Measurements from ENCODE around the gene SETD1A. TPM values are rescaled to one million over a fixed set of nuclear protein-coding genes. Genes with fewer than 3 reads are reported as not detected.

Gene SETD1A
- total and polyA plus RNA-seq, 2 of the 8 experiments (the other 6 are each of a cell fraction or from before 2014, with no cell fraction given) = 4.8 to 29.0 TPM

GRCh38 chr16:31004658-31005057 lies 47.1 kb downstream of the SETD1A start:
- ChIA-PET CTCF (ENCODE audit: partially characterized antibody) (interaction anchor here (0.7 to 2.1 kb wide), 4 partner anchors 11 to 36 kb away, joined by 3 to 10 read pairs (median 3); partner anchors contain the start of gene HSD3B7), POLR2A (ENCODE audit: partially characterized antibody) (interaction anchor here (0.6 to 3.0 kb wide), 2 partner anchors 19 to 297 kb away, joined by 4 to 14 read pairs; partner anchors contain the start of gene HSD3B7)
- no peak overlapping the region for H2BK20ac ChIP-seq (ENCODE audit: low read length)
- TF ChIP-seq HDAC6 (IDR thresholded peaks at IDR 0.05; ENCODE audit: low read depth, low read length) = no peak
- no peak for TF ChIP-seq GABPA (IDR thresholded peaks at IDR 0.05; ENCODE audit: borderline replicate concordance, insufficient read depth, low read length)
- TF ChIP-seq CTBP2 (IDR thresholded peaks at IDR 0.05; ENCODE audit: borderline replicate concordance, insufficient read depth, insufficient read length, low read length) = no peak
- TF ChIP-seq SUZ12 (IDR thresholded peaks at IDR 0.05; ENCODE audit: low read length) = no peak
- TF ChIP-seq YY1 (IDR thresholded peaks at IDR 0.05; ENCODE audit: low read depth, low read length) = no peak
- no peak for TF ChIP-seq BRCA1 (IDR thresholded peaks at IDR 0.05; ENCODE audit: low read depth, low read length)
- no peak for TF ChIP-seq ZNF274 (IDR thresholded peaks at IDR 0.05; ENCODE audit: borderline replicate concordance, extremely low read depth, low read length)
- TF ChIP-seq RFX5 (IDR thresholded peaks at IDR 0.05; ENCODE audit: borderline replicate concordance, low read depth, low read length) = no peak
- TF ChIP-seq JUND (IDR thresholded peaks at IDR 0.05; ENCODE audit: low read length) = no peak
- no peak for TF ChIP-seq ASH2L (IDR thresholded peaks at IDR 0.05; ENCODE audit: low read length)
- no peak for TF ChIP-seq TBP (IDR thresholded peaks at IDR 0.05; ENCODE audit: low read depth, low read length)
- TF ChIP-seq, protein P1, sequence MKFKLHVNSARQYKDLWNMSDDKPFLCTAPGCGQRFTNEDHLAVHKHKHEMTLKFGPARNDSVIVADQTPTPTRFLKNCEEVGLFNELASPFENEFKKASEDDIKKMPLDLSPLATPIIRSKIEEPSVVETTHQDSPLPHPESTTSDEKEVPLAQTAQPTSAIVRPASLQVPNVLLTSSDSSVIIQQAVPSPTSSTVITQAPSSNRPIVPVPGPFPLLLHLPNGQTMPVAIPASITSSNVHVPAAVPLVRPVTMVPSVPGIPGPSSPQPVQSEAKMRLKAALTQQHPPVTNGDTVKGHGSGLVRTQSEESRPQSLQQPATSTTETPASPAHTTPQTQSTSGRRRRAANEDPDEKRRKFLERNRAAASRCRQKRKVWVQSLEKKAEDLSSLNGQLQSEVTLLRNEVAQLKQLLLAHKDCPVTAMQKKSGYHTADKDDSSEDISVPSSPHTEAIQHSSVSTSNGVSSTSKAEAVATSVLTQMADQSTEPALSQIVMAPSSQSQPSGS (IDR thresholded peaks at IDR 0.05; ENCODE audit: low read length) = no peak

More at GRCh38 chr16:31004658-31005057, 47.1 kb downstream of the SETD1A start:
- Histone ChIP-seq H3K4me1 (replicated peaks in 1 of 4; ENCODE audit: control insufficient read depth in 3 of 4, insufficient read depth in 4 of 4, low read length in 3 of 4) (peaks cover 4 to 12% (median 4%) of the 10 kb centered on the region in 4 experiments), H2AFZ (ENCODE audit: low read length) (no peak overlapping the region), H3K79me1 (ENCODE audit: low read depth, low read length) (0 out of 2 replicates have a peak, but pooled peaks cover 9% of the 10 kb centered on the region), H2BK120ac (replicated peaks; ENCODE audit: low read depth, low read length) (no peak overlapping the region), H2BK15ac (ENCODE audit: low read length) (no peak overlapping the region), H2BK5ac (ENCODE audit: low read depth, low read length) (no peak overlapping the region), H4K8ac (ENCODE audit: extremely low read depth, insufficient read depth, low read length) (no peak overlapping the region), H3K9ac (replicated peaks in 1 of 4; ENCODE audit: extremely low read depth in 1 of 4, low read depth in 3 of 4, low read length in 3 of 4) (no peak overlapping the region), H3K4me3 (ENCODE audit: extremely low read depth in 1 of 4, insufficient read depth in 2 of 4, low read depth in 3 of 4, low read length in 4 of 4) (no peak overlapping the region), H3K4me2 (ENCODE audit: insufficient read depth in 1 of 2, low read depth in 2 of 2, low read length in 2 of 2) (no peak overlapping the region), H3K27me3 (replicated peaks in 1 of 4; ENCODE audit: control insufficient read depth in 3 of 4, extremely low read depth in 1 of 4, insufficient read depth in 3 of 4, low read length in 3 of 4) (no peaks in the 10 kb centered on the region), H4K5ac (ENCODE audit: insufficient read length, low read depth, low read length) (no peak overlapping the region), H3K27ac (ENCODE audit: low read depth, low read length) (no peak overlapping the region), H3K56ac (replicated peaks; ENCODE audit: insufficient read length, low read depth, low read length) (no peak overlapping the region), H3K79me2 (ENCODE audit: control insufficient read depth in 1 of 2, insufficient read depth in 2 of 2, low read length in 2 of 2) (peaks cover 0 to 4% of the 10 kb centered on the region in 2 experiments; a peak in 1 of 4 replicates), H3K18ac (ENCODE audit: extremely low read depth, low read length) (no peak overlapping the region), H2AK5ac (ENCODE audit: low read depth, low read length) (no peak overlapping the region), H4K20me1 (replicated peaks in 1 of 2; ENCODE audit: control insufficient read depth in 1 of 2, insufficient read depth in 2 of 2, low read length in 2 of 2) (peaks cover 0 to 4% of the 10 kb centered on the region in 2 experiments), H3K4ac (replicated peaks; ENCODE audit: insufficient read length, low read depth, low read length) (no peak overlapping the region), H3K9me3 (ENCODE audit: insufficient read depth in 2 of 2, low read depth in 1 of 2, low read length in 1 of 2) (no peaks in the 10 kb centered on the region), H4K91ac (replicated peaks; ENCODE audit: insufficient read length, low read length) (no peak overlapping the region), H3K23ac (ENCODE audit: insufficient read length) (no peak overlapping the region), H3K23me2 (ENCODE audit: low read depth, low read length) (no peaks in the 10 kb centered on the region; the same call in 1 of the 2 replicates), H3K36me3 (ENCODE audit: control insufficient read depth in 2 of 4, insufficient read depth in 4 of 4, low read length in 3 of 4) (no peaks in the 10 kb centered on the region), H2BK12ac (ENCODE audit: low read depth, low read length) (no peak overlapping the region), H3K14ac (ENCODE audit: insufficient read length) (no peak overlapping the region)
- FAIRE-seq = no peak
- 88% methylated on average over 2 of the region's 2 CpGs; no CpG with 5 or more reads in 1 of the 2 experiments for WGBS, 2 experiments (ENCODE audit: extremely low coverage in 1 of 2, insufficient coverage in 1 of 2, insufficient read length in 1 of 2, insufficient replicate concordance in 2 of 2, low coverage in 1 of 2, low lambda C conversion rate in 2 of 2, missing lambda C conversion rate in 1 of 2)
- DNase-seq (ENCODE audit: low read depth in 1 of 2, low spot score in 2 of 2) = no peak

Data from H1 (cell line).